Measurements from ENCODE around the gene SRSF4.
"Not testable (repeated sequence)": the region's sequence is repeated elsewhere in the genome, so short reads cannot be mapped to it uniquely, and the experiment has no call there.

Gene SRSF4

GRCh38 chr1:29166291-29166878, 15.3 kb downstream of the SRSF4 start:
- DNase-seq (ENCODE audit: low read depth in 2 of 2, low spot score in 1 of 2) = no peak

GRCh38 chr1:29164588-29164987, 17.1 kb downstream of the SRSF4 start:
- DNase-seq (ENCODE audit: low read depth in 2 of 2, low spot score in 1 of 2) = no peak

- no peak for DNase-seq (ENCODE audit: low read depth in 2 of 2, low spot score in 1 of 2)
Observed at GRCh38 chr1:29162476-29163138, 19.1 kb downstream of the SRSF4 start.

GRCh38 chr1:29162025-29162424, 19.7 kb downstream of the SRSF4 start:
- DNase-seq (ENCODE audit: low read depth in 2 of 2, low spot score in 1 of 2) = no peak

- no peak for DNase-seq (ENCODE audit: low read depth in 2 of 2, low spot score in 1 of 2)
Observed at GRCh38 chr1:29159773-29160172, 21.9 kb downstream of the SRSF4 start.

GRCh38 chr1:29157269-29157601, 24.5 kb downstream of the SRSF4 start:
- no peak for DNase-seq (ENCODE audit: low read depth in 2 of 2, low spot score in 1 of 2)

GRCh38 chr1:29156543-29157268, 25.0 kb downstream of the SRSF4 start:
- no peak for DNase-seq (ENCODE audit: low read depth in 2 of 2, low spot score in 1 of 2)

GRCh38 chr1:29152046-29152805, 29.5 kb downstream of the SRSF4 start:
- DNase-seq (ENCODE audit: low read depth in 2 of 2, low spot score in 1 of 2) = no peak

GRCh38 chr1:29150346-29150745, 31.4 kb downstream of the SRSF4 start:
- not testable (repeated sequence) for DNase-seq (ENCODE audit: low read depth in 2 of 2, low spot score in 1 of 2)

GRCh38 chr1:29148656-29149491, 32.8 kb downstream of the SRSF4 start:
- no peak for DNase-seq (ENCODE audit: low read depth in 2 of 2, low spot score in 1 of 2)

GRCh38 chr1:29145739-29146437, 35.8 kb downstream of the SRSF4 start:
- DNase-seq (ENCODE audit: low read depth in 2 of 2, low spot score in 1 of 2) = no peak

- no peak for DNase-seq (ENCODE audit: low read depth in 2 of 2, low spot score in 1 of 2)
Observed at GRCh38 chr1:29144178-29144577, 37.5 kb downstream of the SRSF4 start.

- no peak for DNase-seq (ENCODE audit: low read depth in 2 of 2, low spot score in 1 of 2)
Observed at GRCh38 chr1:29142714-29143113, 39.0 kb downstream of the SRSF4 start.

GRCh38 chr1:29136391-29136915, 45.2 kb downstream of the SRSF4 start:
- DNase-seq (ENCODE audit: low read depth in 2 of 2, low spot score in 1 of 2) = no peak

- no peak for DNase-seq (ENCODE audit: low read depth in 2 of 2, low spot score in 1 of 2)
Observed at GRCh38 chr1:29134695-29135028, 47.0 kb downstream of the SRSF4 start.

GRCh38 chr1:29133861-29134694, 47.6 kb downstream of the SRSF4 start:
- DNase-seq (ENCODE audit: low read depth in 2 of 2, low spot score in 1 of 2) = no peak

GRCh38 chr1:29131056-29131455, 50.6 kb downstream of the SRSF4 start:
- DNase-seq (ENCODE audit: low read depth in 2 of 2, low spot score in 1 of 2) = not testable (repeated sequence)

- DNase-seq (ENCODE audit: low read depth in 2 of 2, low spot score in 1 of 2) = no peak
Observed at GRCh38 chr1:29129916-29130315, 51.8 kb downstream of the SRSF4 start.

GRCh38 chr1:29128739-29129138, 53.0 kb downstream of the SRSF4 start:
- DNase-seq (ENCODE audit: low read depth in 2 of 2, low spot score in 1 of 2) = no peak
